HG03139 (cell line): ENCODE data around the gene CCDC14.
"Not testable (repeated sequence)": the region's sequence is repeated elsewhere in the genome, so short reads cannot be mapped to it uniquely, and the experiment has no call there.

ENCODE experiments used
- ATAC-seq: cut with Tn5 transposase; IDR thresholded peaks from one replicate; pipeline ENCODE4 v1.9.1; 2021; ENCODE audit not compliant: unreplicated experiment

Gene CCDC14

DNA sequence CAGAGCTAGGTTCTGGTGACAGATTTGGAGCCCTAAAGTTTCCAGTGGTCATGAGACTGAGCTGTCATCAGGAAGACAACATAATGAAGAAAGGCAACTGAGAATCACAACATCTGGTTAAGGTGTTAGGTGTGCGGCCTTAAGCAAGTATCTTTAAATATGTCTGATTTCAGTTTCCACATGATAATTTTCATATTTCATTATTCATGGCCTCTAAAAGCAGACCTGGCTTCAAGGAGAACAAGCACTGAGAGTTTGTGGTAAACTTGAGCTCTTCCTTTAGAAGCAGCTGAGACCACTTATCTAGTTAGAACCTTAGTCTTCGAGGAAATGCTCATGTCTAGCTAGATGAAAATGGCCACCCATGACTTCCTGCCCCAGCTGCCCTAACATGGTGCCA lies 51.2 kb downstream of the CCDC14 start:
- ATAC-seq = no peak

DNA sequence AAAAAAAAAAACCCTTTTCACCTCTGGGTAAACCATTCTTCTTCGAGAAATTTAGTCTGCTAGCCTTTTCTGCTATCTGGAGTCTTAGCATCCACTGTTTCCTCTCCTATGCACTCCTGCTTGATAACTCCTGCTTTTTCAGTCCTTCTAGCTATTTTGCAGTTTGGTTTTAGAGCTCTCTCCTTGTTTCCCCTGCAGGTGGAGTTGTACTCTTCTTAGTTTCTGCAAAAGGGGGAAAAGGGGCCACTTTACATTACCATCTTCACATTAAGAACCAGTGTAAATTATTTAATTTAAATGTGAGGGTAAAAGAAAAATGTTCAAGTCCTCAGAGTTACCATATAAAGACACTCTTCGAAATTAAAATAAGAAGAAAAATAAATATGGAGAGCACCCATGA lies 53.3 kb downstream of the CCDC14 start:
- ATAC-seq = no peak

GRCh38 chr3:123899300-123899865 lies 61.6 kb downstream of the CCDC14 start:
- ATAC-seq = no peak

DNA sequence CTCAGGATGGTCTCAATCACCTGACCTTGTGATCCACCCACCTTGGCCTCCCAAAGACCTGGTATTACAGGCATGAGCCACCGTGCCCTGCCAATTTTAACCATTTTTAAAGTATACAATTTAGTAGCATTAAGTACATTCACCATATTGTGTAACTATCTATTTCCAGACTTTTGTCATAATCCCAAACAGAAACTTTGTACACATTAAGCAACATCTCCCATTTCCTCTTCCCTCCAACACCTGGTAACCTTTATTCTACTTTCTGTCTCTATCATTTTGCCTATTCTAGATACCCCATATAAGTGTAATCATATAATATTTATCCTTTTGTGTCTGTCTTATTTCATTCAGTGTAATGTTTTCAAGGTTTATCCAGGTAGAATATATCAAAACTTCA lies 68.0 kb downstream of the CCDC14 start:
- ATAC-seq = no peak

DNA sequence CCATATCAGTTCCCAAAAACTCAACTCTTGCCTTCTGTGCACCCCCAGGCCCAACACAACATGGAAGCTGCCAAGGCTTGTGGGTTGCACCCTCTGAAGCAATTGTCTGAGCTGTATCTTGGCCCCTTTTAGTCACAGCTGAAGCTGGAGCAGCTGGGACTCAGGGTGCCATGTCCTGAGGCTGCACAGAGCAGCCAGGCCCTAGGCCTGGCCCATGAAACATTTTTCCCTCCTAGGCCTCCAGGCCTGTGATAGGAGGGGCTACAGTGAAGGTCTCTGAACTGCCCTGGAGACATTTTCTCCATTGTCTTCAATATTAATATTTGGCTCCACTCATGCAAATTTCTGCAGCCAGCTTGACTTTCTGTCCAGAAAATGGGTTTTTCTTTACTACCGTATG lies 68.8 kb downstream of the CCDC14 start:
- ATAC-seq = no peak

DNA sequence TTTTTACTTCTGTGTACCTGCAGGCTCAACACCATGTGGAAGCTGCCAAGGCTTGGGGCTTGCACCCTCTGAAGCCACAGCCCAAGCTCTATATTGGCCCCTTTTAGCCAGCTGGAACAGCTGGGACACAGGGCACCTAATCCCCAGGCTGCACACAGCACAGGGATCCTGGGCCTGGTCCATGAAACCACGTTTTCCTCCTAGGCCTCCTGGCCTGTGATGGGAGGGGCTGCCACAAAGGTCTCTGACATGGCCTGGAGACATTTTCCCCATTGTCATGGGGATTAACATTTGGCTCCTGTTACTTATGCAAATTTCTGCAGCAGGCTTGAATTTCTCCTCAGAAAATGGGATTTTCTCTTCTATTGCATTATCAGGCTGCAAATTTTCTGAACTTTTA lies 70.0 kb downstream of the CCDC14 start:
- not testable (repeated sequence) for ATAC-seq

GRCh38 chr3:123890162-123890561 lies 70.9 kb downstream of the CCDC14 start:
- not testable (repeated sequence) for ATAC-seq

DNA sequence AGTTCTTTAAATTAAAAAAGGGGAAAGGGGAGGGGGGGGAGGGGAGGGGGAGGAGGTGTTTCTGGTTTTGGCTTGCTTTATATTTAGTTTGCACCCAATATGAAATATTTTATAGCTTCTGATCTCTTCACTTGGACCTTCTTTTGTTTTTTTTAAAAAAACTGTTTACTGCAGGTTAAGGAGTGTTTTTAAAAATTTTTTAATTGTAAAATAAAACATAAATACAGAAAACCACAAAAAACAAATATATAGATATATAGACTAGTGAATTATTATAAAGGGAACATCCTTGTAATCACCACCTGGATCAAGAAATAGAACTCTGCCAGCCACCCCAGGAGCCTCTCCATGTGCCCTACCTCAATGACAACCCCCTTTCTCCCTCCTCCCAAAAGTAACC lies 76.0 kb downstream of the CCDC14 start:
- ATAC-seq = no peak

GRCh38 chr3:123884203-123884831 lies 76.7 kb downstream of the CCDC14 start, which contains the start of gene MYLK:
Gene MYLK, minus strand, starts transcription at chr3:123884332. Its CDS starts 90,491 bp downstream, at chr3:123793841.
- ATAC-seq = no peak

DNA sequence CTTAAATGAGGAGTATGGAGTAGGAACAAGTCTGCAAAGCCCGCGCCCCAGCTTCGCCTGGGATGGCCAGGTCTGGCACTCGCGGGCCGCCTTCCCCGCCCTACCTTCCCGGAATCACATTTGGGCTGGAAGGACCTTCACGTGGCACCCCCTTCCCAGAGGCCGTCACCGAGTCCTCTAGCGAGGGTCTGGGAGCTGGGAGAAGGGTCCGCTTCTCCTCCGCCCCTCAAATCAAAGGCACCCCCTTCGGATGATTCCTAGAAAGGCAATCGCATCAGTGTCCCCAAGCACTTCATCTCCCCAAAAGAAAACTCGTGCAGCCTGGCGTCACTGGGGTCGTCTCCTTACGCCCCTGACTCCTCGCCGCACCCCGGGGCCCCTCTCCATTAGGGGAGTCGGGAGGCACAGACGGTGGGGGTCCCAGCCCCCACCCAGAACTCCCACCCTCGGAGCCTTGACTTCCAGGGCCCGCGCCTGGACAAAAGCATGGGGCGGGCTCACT lies 77.3 kb downstream of the CCDC14 start:
- no peak for ATAC-seq

GRCh38 chr3:123883111-123883510 lies 77.9 kb downstream of the CCDC14 start:
- ATAC-seq = no peak

DNA sequence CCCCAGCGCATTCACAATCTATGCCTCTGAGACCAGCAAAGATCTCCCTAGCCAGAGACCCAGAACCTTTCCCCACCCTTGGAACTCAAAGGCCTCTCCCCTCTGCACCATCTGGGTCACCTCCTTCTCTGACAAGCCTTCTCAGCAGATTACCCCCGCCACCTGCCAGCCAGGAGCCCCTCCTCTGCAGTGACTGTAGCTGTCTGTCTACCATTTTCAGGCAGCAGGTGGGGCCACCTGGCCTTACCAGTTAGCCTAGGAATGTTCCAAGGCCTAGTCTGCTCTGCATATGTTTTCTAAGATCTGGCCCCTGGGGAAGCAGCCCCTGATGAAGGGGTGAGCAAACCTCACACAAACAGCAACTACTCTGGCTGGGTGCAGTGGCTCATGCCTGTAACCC lies 79.3 kb downstream of the CCDC14 start:
- ATAC-seq = no peak

DNA sequence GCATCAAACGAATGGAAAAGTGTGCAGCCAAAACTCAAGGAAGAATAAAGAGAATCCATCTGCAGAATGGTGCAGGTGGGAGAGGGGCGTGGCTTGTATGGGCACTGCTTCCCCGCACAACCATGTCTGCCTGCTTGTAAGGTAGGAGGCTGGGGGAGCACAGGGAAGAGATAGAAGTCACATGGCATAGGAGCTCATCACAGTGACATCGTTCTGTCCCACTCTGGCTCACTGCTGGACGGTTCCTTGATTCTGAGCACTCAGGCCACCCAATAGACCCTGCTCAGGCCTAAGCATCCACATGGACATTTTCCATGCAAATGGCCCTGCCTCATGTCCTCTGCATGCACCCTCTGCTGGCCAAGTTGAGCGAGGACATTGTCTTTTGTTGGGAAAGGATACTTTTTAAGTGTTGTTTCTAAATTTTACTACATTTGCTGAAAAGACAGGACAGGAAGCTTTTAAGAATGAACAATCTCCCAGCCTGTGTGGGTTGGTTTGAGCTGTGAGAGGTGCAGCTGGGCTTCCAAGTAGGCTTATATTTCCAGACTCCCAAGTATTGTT lies 79.9 kb downstream of the CCDC14 start:
- ATAC-seq = no peak

GRCh38 chr3:123878807-123879206 lies 82.2 kb downstream of the CCDC14 start:
- ATAC-seq = no peak

DNA sequence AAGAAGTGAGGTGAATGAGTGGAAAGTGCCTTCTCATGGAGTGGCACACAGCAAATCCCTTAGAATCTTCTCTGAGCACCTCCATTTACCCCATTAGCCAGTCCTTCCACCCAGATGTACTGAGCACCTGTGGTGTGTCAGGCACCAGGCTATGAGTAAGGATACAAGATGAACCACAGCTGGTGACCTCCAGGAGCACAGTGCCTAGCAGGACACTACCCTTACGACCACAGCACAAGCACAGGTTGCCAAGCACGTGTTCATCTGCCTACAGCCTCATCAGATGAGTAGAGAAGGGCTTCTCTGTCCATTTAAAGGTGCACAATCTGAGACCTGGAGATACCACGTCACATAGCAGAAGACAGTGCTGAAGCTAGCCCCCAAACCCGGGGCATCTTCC lies 83.1 kb downstream of the CCDC14 start:
- no peak for ATAC-seq

GRCh38 chr3:123877466-123877865 lies 83.6 kb downstream of the CCDC14 start:
- ATAC-seq = no peak

DNA sequence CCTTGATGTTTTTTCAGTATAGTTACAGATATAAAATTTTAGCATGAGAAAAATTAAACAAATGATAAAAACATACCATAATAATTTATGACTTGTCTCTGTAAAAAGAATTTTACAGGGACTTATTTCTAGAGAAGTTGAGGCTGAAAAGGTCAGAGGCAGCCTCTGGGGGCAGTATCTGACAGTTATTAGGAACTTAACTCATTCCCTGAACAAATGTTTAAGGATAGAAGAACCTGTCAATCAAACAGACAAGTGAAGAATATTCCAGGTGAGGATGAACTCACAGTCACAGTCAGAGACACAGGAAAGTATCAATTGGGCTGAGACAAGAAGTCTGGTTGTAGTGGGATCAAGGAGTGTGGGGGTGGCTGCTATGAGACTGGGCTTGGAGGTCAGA lies 84.2 kb downstream of the CCDC14 start:
- no peak for ATAC-seq

GRCh38 chr3:123872621-123873020 lies 88.4 kb downstream of the CCDC14 start:
- no peak for ATAC-seq

- no peak for ATAC-seq
Observed at GRCh38 chr3:123871946-123872345, 89.1 kb downstream of the CCDC14 start.

DNA sequence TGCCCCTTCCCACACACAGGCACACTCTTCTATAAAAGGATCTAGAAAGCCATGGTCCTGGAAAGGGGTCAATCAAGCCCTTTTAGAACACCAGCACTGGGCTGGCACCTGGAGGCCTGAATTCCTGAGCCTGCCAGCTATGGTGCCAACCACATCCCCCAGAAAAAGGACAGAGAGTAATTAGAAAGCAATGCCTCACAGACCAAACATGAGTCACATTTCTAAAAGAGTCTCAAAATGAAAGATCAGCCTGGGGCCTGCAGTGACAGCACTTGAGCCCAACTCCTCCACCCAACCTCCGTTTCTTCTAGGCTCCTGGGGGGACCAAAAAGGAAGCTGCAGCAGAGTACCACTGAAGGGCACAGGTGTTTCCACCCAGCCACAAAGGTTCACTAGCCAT lies 91.0 kb downstream of the CCDC14 start:
- ATAC-seq = no peak

DNA sequence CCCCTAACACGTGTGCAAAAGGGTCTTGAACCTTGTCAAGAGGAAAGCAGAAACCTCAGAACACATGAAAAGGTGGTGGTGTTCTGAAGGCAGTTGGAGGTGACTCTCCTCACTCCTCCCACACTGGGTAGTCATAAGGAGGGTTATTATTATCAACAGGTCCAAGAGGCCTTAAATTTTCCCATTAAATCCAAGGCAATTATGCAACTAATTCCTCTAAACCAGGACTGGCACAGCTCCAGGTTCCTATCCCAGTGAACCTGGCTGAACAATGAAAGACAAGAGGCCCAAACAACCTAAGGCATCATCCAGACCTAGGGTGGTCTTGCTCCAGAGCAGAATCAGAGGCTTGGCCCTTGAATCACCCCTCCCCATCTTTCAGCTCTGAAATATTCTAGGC lies 91.9 kb downstream of the CCDC14 start:
- no peak for ATAC-seq

GRCh38 chr3:123864706-123865105 lies 96.3 kb downstream of the CCDC14 start:
- no peak for ATAC-seq
